ENCODE data around the gene SRSF4. TPM values are rescaled to one million over a fixed set of nuclear protein-coding genes. Genes with fewer than 3 reads are reported as not detected.
"Not testable (repeated sequence)": the region's sequence is repeated elsewhere in the genome, so short reads cannot be mapped to it uniquely, and the experiment has no call there.

SRSF4 gene
- total RNA-seq, 1 donor from 2014 or later, result 48.2 TPM

DNA sequence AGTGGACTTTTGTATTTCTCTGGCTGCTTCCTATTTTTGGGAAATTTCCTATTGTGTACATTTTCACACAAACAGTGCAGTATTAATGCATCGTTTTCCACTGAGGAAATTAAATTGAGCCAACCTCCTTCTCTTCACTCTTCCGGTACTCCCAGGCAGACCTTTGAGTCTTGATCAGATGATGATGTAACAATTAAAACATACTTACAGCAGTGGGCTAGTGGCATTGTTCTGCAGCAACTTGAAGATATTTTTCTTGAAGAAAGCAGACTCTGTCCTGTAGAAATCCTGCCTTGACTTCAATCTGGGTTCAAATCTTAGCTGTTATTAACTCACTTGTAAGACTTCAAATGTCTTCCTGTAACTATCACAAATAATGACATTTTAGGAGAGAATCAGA lies 39.0 kb downstream of the SRSF4 start:
- no peak for DNase-seq (ENCODE audit: low read depth)
- TF ChIP-seq, protein P1, sequence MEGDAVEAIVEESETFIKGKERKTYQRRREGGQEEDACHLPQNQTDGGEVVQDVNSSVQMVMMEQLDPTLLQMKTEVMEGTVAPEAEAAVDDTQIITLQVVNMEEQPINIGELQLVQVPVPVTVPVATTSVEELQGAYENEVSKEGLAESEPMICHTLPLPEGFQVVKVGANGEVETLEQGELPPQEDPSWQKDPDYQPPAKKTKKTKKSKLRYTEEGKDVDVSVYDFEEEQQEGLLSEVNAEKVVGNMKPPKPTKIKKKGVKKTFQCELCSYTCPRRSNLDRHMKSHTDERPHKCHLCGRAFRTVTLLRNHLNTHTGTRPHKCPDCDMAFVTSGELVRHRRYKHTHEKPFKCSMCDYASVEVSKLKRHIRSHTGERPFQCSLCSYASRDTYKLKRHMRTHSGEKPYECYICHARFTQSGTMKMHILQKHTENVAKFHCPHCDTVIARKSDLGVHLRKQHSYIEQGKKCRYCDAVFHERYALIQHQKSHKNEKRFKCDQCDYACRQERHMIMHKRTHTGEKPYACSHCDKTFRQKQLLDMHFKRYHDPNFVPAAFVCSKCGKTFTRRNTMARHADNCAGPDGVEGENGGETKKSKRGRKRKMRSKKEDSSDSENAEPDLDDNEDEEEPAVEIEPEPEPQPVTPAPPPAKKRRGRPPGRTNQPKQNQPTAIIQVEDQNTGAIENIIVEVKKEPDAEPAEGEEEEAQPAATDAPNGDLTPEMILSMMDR (conservative IDR thresholded peaks at IDR 0.05; ENCODE audit: low read depth, low read length), result no peak
- no peak overlapping the region for H3K4me3 ChIP-seq (ENCODE audit: low read depth, low read length)

DNA sequence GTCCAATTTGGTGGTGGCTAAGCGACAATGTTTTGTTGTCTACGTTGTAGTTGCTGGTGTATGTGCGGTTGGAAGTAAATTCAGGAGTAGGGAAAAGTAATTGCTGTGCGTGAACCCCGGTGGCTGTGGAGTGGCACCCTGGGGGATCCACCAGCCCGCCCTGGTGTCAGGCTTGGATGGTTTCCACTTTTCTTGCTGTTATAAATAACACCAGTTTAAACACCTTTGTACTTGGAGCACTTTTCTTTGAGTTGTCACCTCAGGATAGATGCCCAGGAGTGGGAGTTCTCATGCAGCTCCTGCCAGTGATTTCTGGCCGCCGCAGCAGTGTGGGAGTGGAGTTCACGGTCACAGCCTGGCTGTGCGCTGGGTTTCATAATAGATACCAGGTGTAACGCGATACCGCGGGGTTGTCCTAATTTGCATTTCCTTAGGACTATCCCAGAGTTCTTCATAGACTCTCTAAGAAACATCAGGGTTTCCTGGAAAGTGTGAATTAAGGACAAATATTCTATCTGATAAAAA lies 45.2 kb downstream of the SRSF4 start:
- TF ChIP-seq, protein P1 (conservative IDR thresholded peaks at IDR 0.05; ENCODE audit: low read depth, low read length), result no peak
- DNase-seq (ENCODE audit: low read depth), result no peak
- no peak overlapping the region for H3K4me3 ChIP-seq (ENCODE audit: low read depth, low read length)

DNA sequence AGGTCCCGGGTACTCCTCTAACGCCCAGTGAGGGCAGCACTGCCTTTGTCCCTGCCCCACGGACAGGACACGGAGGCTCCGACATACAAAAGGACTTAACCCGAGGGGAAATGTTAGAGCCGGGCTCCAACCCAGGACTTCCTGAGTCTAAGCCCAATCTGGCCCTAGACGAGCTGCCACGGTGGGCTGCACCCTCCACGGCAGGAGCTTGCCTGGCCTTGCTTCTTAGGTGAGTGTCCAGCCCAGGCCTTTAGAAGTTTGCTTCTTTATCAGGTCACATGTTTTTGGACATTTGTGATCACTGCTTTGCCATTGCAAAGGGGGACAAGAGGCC lies 47.0 kb downstream of the SRSF4 start:
- no peak for DNase-seq (ENCODE audit: low read depth)
- no peak overlapping the region for H3K4me3 ChIP-seq (ENCODE audit: low read depth, low read length)
- TF ChIP-seq, protein P1 (conservative IDR thresholded peaks at IDR 0.05; ENCODE audit: low read depth, low read length), result no peak

DNA sequence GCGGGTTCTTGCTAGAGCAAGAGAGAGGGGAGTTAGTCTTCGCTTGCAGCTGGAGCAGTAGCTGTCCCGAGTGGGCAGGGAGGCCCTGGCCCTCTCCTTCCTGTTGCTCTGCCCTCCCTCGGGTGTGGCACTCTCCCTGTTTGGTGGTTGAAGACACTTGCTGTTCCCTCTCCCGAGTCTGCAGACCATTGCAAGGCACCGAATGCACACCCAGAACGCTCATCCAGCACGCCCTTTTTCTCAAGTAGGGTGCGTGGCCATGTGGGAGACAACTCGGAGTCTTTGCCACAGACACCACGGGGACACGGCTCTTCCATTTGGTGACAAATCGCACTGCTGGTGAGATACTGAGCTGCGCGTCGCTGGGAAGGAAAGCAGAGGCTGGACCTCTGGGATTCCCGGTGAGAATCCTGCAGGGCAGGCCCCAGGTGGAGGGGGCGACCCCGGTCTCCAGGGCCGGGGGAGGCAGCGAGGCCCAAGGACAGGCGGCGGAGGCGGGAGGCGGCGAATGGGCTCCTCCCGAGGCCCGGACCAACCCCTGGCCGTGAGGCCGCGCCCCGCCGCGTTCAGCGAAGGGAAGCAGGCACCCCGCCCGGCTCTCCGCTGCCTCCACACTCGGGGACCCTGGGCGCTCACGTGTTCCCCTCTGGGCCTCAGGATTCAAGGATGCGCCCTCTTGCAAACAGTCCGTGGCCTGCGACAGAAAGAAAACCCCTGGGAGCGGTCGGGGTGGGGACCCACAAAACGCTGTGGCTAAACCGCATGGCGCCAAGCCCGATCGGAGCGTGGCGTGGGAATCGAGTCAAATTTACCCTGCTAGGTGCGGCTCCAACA lies 47.6 kb downstream of the SRSF4 start:
- H3K4me3 ChIP-seq (ENCODE audit: low read depth, low read length), result no peak overlapping the region
- DNase-seq (ENCODE audit: low read depth), result no peak
- TF ChIP-seq, protein P1 (conservative IDR thresholded peaks at IDR 0.05; ENCODE audit: low read depth, low read length), result no peak

DNA sequence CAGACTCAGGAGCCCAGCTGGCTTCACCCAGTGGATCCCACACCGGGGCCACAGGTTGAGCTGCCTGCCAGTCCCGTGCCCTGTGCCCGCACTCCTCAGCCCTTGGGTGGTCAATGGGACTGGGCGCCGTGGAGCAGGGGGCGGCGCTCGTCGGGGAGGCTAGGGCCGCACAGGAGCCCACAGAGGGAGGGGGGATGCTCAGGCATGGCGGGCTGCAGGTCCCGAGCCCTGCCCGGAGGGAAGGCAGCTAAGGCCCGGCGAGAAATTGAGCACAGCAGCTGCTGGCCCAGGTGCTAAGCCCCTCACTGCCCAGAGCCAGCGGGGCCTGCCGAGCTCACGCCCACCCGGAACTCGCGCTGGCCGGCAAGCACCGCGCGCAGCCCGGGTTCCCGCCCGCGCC lies 50.6 kb downstream of the SRSF4 start:
- H3K4me3 ChIP-seq (ENCODE audit: low read depth, low read length); DNase-seq (ENCODE audit: low read depth): not testable (repeated sequence)

DNA sequence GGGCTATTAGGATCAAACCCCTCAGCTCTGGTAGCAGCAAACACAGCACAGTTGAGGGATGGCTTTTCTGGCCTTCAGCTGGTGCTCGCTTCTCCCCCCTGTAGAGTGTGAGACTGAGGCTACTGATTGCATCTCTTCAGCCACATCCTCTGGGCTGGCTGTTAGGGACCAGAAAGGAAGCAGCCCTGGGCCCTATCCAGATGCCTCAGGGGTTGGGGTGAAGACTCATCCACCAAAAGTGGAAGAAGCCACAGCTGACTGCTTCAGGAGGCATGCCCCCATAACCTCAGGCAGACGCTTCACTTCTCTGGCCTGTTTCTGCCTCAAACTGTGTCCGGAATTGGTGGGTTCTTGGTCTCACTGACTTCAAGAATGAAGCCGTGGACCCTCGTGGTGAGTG lies 51.8 kb downstream of the SRSF4 start:
- TF ChIP-seq, protein P1 (conservative IDR thresholded peaks at IDR 0.05; ENCODE audit: low read depth, low read length), result no peak
- no peak for DNase-seq (ENCODE audit: low read depth)

DNA sequence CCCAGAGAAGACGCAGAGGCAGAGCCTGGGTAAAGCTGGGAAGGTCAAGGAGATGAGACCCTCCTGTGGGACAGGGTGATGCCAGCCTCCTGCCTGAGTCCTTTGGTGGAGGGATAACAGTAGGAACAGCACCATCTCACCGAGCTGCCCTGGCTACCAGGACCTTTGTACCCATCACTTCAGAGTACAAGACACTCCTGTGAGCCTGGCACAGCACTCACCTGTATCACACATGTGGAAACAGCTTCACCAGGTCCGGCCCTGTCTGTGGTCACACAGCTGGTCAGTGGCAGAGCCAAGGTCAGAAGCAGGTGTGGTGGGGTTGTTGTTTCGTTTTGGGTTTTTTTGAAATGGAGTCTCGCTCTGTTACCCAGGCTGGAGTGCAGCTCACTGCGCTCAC lies 53.0 kb downstream of the SRSF4 start:
- H3K4me3 ChIP-seq (ENCODE audit: low read depth, low read length), result no peak overlapping the region
- TF ChIP-seq, protein P1 (conservative IDR thresholded peaks at IDR 0.05; ENCODE audit: low read depth, low read length), result no peak
- no peak for DNase-seq (ENCODE audit: low read depth)

More for the DNA sequence above, 51.8 kb downstream of the SRSF4 start:
- H3K4me3 ChIP-seq (ENCODE audit: low read depth, low read length), result no peak overlapping the region
